Measurements from ENCODE around the gene VSTM2A.
"Not testable (repeated sequence)": the region's sequence is repeated elsewhere in the genome, so short reads cannot be mapped to it uniquely, and the experiment has no call there.

The VSTM2A gene

GRCh38 chr7:54541669-54542625 is at the start of gene VSTM2A:
VSTM2A (plus strand) TSS chr7:54542375; CDS start chr7:54542731, 356 bp downstream.
- DNase-seq = no peak

GRCh38 chr7:54504531-54504930 is 37.6 kb upstream of the VSTM2A start:
- DNase-seq = not testable (repeated sequence)

- DNase-seq = no peak
Observed at GRCh38 chr7:54529568-54529967, 12.6 kb upstream of the VSTM2A start.

GRCh38 chr7:54538122-54538521 is 4.1 kb upstream of the VSTM2A start:
- DNase-seq = no peak

GRCh38 chr7:54543051-54543488 is 895 bp downstream of the VSTM2A start:
- no peak for DNase-seq

GRCh38 chr7:54544149-54544526 is 2.0 kb downstream of the VSTM2A start:
- DNase-seq = no peak

GRCh38 chr7:54544527-54545240 is 2.5 kb downstream of the VSTM2A start:
- DNase-seq = no peak

- no peak for DNase-seq
Observed at GRCh38 chr7:54545241-54545563, 3.0 kb downstream of the VSTM2A start.

- no peak for DNase-seq
Observed at GRCh38 chr7:54546081-54546985, 4.2 kb downstream of the VSTM2A start.

GRCh38 chr7:54546986-54547314 is 4.8 kb downstream of the VSTM2A start:
- no peak for DNase-seq

GRCh38 chr7:54550471-54550870 is 8.3 kb downstream of the VSTM2A start:
- no peak for DNase-seq

GRCh38 chr7:54556121-54556520 is 13.9 kb downstream of the VSTM2A start:
- no peak for DNase-seq

- no peak for DNase-seq
Observed at GRCh38 chr7:54559401-54559800, 17.2 kb downstream of the VSTM2A start.

- no peak for DNase-seq
Observed at GRCh38 chr7:54560198-54560597, 18.0 kb downstream of the VSTM2A start.

GRCh38 chr7:54560723-54561122 is 18.5 kb downstream of the VSTM2A start:
- no peak for DNase-seq

GRCh38 chr7:54563329-54563916 is 21.2 kb downstream of the VSTM2A start:
- no peak for DNase-seq

- DNase-seq = no peak
Observed at GRCh38 chr7:54565432-54565831, 23.3 kb downstream of the VSTM2A start.

- no peak for DNase-seq
Observed at GRCh38 chr7:54581511-54581910, 39.3 kb downstream of the VSTM2A start.

- no peak for DNase-seq
Observed at GRCh38 chr7:54591404-54592386, 49.5 kb downstream of the VSTM2A start.

- DNase-seq = no peak
Observed at GRCh38 chr7:54596747-54597146, 54.6 kb downstream of the VSTM2A start.

- no peak for DNase-seq
Observed at GRCh38 chr7:54615537-54615936, 73.4 kb downstream of the VSTM2A start.
